ENCODE results near the gene ATMIN. TPM values are rescaled to one million over a fixed set of nuclear protein-coding genes. Genes with fewer than 3 reads are reported as not detected.

The ATMIN gene
- total and polyA plus RNA-seq, 4 donors = 41.1 to 64.6 (median 58.0) TPM

GRCh38 chr16:81026429-81026828 is 9.2 kb upstream of the ATMIN start:
- DNase-seq (ENCODE audit: low read depth in 4 of 6, low spot score in 6 of 6) = no peak
- H3K27ac ChIP-seq (ENCODE audit: low read depth, low read length) = no peak overlapping the region
- peaks cover 20% of the 10 kb centered on the region for H3K36me3 ChIP-seq (ENCODE audit: control insufficient read depth, insufficient read depth, low read length)
- H3K4me1 ChIP-seq (ENCODE audit: control insufficient read depth, insufficient read depth, low read length) = no peaks in the 10 kb centered on the region
- no peaks in the 10 kb centered on the region for H3K27me3 ChIP-seq (ENCODE audit: control insufficient read depth, insufficient read depth, low read length)
- no CpG with 5 or more reads among the region's 4 CpGs for WGBS (ENCODE audit: insufficient coverage)
- H3K4me3 ChIP-seq (ENCODE audit: low read depth, low read length) = no peak overlapping the region
- H3K9me3 ChIP-seq (ENCODE audit: control insufficient read depth, insufficient read depth, low read length) = no peaks in the 10 kb centered on the region

- WGBS (ENCODE audit: insufficient coverage) = 96% methylated on average over 5 of the region's 11 CpGs
- Histone ChIP-seq H3K4me1 (ENCODE audit: control insufficient read depth, insufficient read depth, low read length) (no peaks in the 10 kb centered on the region), H3K4me3 (ENCODE audit: low read depth, low read length) (no peak overlapping the region), H3K36me3 (ENCODE audit: control insufficient read depth, insufficient read depth, low read length) (peaks cover 7% of the 10 kb centered on the region), H3K27me3 (ENCODE audit: control insufficient read depth, insufficient read depth, low read length) (no peaks in the 10 kb centered on the region), H3K27ac (ENCODE audit: low read depth, low read length) (no peak overlapping the region), H3K9me3 (ENCODE audit: control insufficient read depth, insufficient read depth, low read length) (no peaks in the 10 kb centered on the region)
- no peak for DNase-seq (ENCODE audit: low read depth in 4 of 6, low spot score in 6 of 6)
These were observed 5.6 kb upstream of the ATMIN start for GRCh38 chr16:81029930-81030604.

- Histone ChIP-seq H3K36me3 (ENCODE audit: control insufficient read depth, insufficient read depth, low read length) (peaks cover 6% of the 10 kb centered on the region), H3K27me3 (ENCODE audit: control insufficient read depth, insufficient read depth, low read length) (no peaks in the 10 kb centered on the region), H3K4me1 (ENCODE audit: control insufficient read depth, insufficient read depth, low read length) (peaks cover 6% of the 10 kb centered on the region), H3K9me3 (ENCODE audit: control insufficient read depth, insufficient read depth, low read length) (no peaks in the 10 kb centered on the region), H3K4me3 (ENCODE audit: low read depth, low read length) (peak overlapping the region; percentile 65), H3K27ac (ENCODE audit: low read depth, low read length) (no peak overlapping the region)
- under 1% methylated on average over 80 of the region's 80 CpGs for WGBS (ENCODE audit: insufficient coverage)
- peak in 3 of 6 donors; percentile 4 to 46 (median 43) for DNase-seq (ENCODE audit: low read depth in 4 of 6, low spot score in 6 of 6)
These were observed 521 bp downstream of the ATMIN start for GRCh38 chr16:81035975-81036750.

- Histone ChIP-seq H3K27ac (ENCODE audit: low read depth, low read length) (no peak overlapping the region), H3K36me3 (ENCODE audit: control insufficient read depth, insufficient read depth, low read length) (peaks cover 12% of the 10 kb centered on the region), H3K9me3 (ENCODE audit: control insufficient read depth, insufficient read depth, low read length) (no peaks in the 10 kb centered on the region), H3K4me3 (ENCODE audit: low read depth, low read length) (peak overlapping the region; percentile 65), H3K4me1 (ENCODE audit: control insufficient read depth, insufficient read depth, low read length) (peaks cover 6% of the 10 kb centered on the region), H3K27me3 (ENCODE audit: control insufficient read depth, insufficient read depth, low read length) (no peaks in the 10 kb centered on the region)
- 24% methylated on average over 4 of the region's 10 CpGs for WGBS (ENCODE audit: insufficient coverage)
- DNase-seq (ENCODE audit: low read depth in 4 of 6, low spot score in 6 of 6) = peak in 2 of 6 donors; percentile 6 to 7
These were observed 1.2 kb downstream of the ATMIN start for GRCh38 chr16:81036751-81037350.

DNA sequence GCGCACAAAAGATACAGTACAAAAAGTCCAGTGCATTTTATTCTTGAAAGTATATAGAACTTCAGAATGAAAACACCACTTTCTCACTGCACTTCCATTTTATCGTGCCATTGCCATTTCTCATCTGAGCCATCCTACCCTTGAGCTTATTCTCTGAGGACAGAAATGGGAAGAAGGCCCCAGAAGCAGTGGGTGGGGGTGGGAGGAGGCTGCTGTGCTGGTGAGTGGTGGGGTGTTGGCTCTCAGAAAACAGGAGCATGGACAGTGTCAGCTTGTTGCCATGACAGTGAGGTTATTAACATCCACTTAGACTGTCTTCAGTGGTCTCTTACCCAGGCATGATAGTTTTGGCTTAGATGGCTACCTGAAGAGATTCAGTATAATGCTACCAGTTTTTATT is 4.5 kb downstream of the ATMIN start:
- Histone ChIP-seq H3K4me1 (ENCODE audit: control insufficient read depth, insufficient read depth, low read length) (peaks cover 6% of the 10 kb centered on the region), H3K9me3 (ENCODE audit: control insufficient read depth, insufficient read depth, low read length) (no peaks in the 10 kb centered on the region), H3K36me3 (ENCODE audit: control insufficient read depth, insufficient read depth, low read length) (peaks cover 19% of the 10 kb centered on the region), H3K27ac (ENCODE audit: low read depth, low read length) (no peak overlapping the region), H3K4me3 (ENCODE audit: low read depth, low read length) (no peak overlapping the region), H3K27me3 (ENCODE audit: control insufficient read depth, insufficient read depth, low read length) (no peaks in the 10 kb centered on the region)
- WGBS (ENCODE audit: insufficient coverage) = no CpG with 5 or more reads among the region's 2 CpGs
- DNase-seq (ENCODE audit: low read depth in 4 of 6, low spot score in 6 of 6) = no peak

DNA sequence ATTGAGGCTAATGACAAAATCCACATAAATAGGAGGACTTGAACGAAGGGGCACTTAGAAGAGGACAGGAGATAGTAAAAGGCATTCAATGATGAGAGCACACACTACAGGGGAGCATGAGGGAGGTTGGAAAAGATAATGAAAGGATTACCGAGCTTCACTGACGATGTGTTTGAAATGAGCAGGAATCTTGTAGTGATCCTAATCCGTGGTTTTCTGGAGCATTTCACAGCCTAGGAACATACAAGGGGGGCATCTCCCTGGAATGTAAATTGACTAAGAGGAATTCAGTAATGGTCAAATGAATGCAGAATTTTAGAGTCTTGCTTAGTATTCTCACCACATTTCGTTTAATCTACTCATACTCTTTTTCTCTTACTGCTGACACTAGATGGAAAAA is 5.2 kb downstream of the ATMIN start:
- peaks cover 6% of the 10 kb centered on the region for H3K4me1 ChIP-seq (ENCODE audit: control insufficient read depth, insufficient read depth, low read length)
- no peaks in the 10 kb centered on the region for H3K9me3 ChIP-seq (ENCODE audit: control insufficient read depth, insufficient read depth, low read length)
- peaks cover 23% of the 10 kb centered on the region for H3K36me3 ChIP-seq (ENCODE audit: control insufficient read depth, insufficient read depth, low read length)
- peak in 1 of 6 donors; percentile 9 for DNase-seq (ENCODE audit: low read depth in 4 of 6, low spot score in 6 of 6)
- H3K27me3 ChIP-seq (ENCODE audit: control insufficient read depth, insufficient read depth, low read length) = no peaks in the 10 kb centered on the region
- WGBS (ENCODE audit: insufficient coverage) = 62% methylated on average over 4 of the region's 5 CpGs
- H3K4me3 ChIP-seq (ENCODE audit: low read depth, low read length) = no peak overlapping the region
- no peak overlapping the region for H3K27ac ChIP-seq (ENCODE audit: low read depth, low read length)

DNA sequence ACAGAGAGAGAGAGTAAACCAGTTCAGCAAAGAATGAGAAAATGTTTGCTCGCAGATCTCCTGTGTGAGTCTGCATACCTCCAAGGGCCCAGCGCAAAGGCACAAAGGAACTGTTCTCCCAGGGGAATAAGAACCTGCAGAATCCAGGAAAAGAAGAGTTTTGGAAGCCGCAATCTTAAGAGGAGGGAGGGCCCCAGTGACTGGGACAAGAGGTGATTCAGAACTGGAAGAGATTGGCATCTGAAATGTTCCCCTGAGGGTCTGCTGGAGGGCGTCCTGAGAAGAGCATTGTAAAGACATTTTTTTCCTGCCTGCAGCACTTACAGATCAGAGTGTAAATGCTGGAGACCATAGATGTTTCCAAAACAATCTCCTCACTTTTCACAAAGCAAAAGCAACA is 6.1 kb downstream of the ATMIN start:
- Histone ChIP-seq H3K4me3 (ENCODE audit: low read depth, low read length) (no peak overlapping the region), H3K27me3 (ENCODE audit: control insufficient read depth, insufficient read depth, low read length) (no peaks in the 10 kb centered on the region), H3K9me3 (ENCODE audit: control insufficient read depth, insufficient read depth, low read length) (no peaks in the 10 kb centered on the region), H3K4me1 (ENCODE audit: control insufficient read depth, insufficient read depth, low read length) (peaks cover 6% of the 10 kb centered on the region), H3K27ac (ENCODE audit: low read depth, low read length) (no peak overlapping the region), H3K36me3 (ENCODE audit: control insufficient read depth, insufficient read depth, low read length) (peaks cover 23% of the 10 kb centered on the region)
- no peak for DNase-seq (ENCODE audit: low read depth in 4 of 6, low spot score in 6 of 6)
- WGBS (ENCODE audit: insufficient coverage) = 78% methylated on average over 4 of the region's 4 CpGs

DNA sequence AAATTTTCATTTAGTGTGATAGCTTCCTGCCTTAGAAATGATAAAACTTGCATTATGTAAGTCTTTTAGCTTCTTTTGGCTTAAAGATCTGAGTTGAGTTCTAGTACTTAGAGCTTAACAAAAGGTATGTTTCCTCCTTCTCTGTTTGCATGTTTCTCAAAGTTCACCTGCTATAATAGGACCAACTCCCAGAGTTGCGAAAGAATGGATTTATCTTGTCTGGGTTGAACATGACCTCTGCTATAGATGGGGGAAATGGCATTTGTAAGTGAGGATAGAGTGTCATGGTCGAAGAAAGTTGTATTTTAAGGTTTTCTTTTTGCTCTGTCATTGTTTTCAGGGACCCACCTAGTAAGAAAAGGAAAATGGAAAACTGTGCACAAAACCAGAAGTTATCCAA is 7.2 kb downstream of the ATMIN start:
- Histone ChIP-seq H3K4me3 (ENCODE audit: low read depth, low read length) (no peak overlapping the region), H3K36me3 (ENCODE audit: control insufficient read depth, insufficient read depth, low read length) (peaks cover 23% of the 10 kb centered on the region), H3K9me3 (ENCODE audit: control insufficient read depth, insufficient read depth, low read length) (no peaks in the 10 kb centered on the region), H3K27me3 (ENCODE audit: control insufficient read depth, insufficient read depth, low read length) (no peaks in the 10 kb centered on the region), H3K4me1 (ENCODE audit: control insufficient read depth, insufficient read depth, low read length) (no peaks in the 10 kb centered on the region), H3K27ac (ENCODE audit: low read depth, low read length) (no peak overlapping the region)
- WGBS (ENCODE audit: insufficient coverage) = 100% methylated on average over 2 of the region's 2 CpGs
- DNase-seq (ENCODE audit: low read depth in 4 of 6, low spot score in 6 of 6) = no peak

- H3K27ac ChIP-seq (ENCODE audit: low read depth, low read length) = no peak overlapping the region
- no peak for DNase-seq (ENCODE audit: low read depth in 4 of 6, low spot score in 6 of 6)
- no peak overlapping the region for H3K4me3 ChIP-seq (ENCODE audit: low read depth, low read length)
- no peaks in the 10 kb centered on the region for H3K27me3 ChIP-seq (ENCODE audit: control insufficient read depth, insufficient read depth, low read length)
- 86% methylated on average over 5 of the region's 11 CpGs for WGBS (ENCODE audit: insufficient coverage)
- H3K36me3 ChIP-seq (ENCODE audit: control insufficient read depth, insufficient read depth, low read length) = peaks cover 2% of the 10 kb centered on the region
- H3K9me3 ChIP-seq (ENCODE audit: control insufficient read depth, insufficient read depth, low read length) = peaks cover 8% of the 10 kb centered on the region
- H3K4me1 ChIP-seq (ENCODE audit: control insufficient read depth, insufficient read depth, low read length) = no peaks in the 10 kb centered on the region
These were observed 18.1 kb downstream of the ATMIN start for GRCh38 chr16:81053761-81054160.

Data from spinal cord (tissue), 10 donors.